HFF-Myc (cell line): ENCODE measurements around the gene TTLL11.

Experiments
- DNase-seq: peaks from one replicate; pipeline ENCODE4 v3.0.0-alpha.2; 2011; ENCODE audit warnings: low read depth; ENCODE audit errors: extremely low read depth
- H3K4me3 ChIP-seq: replicated peaks from 2 replicates; pipeline ENCODE4 v1.5.1; 2011; ENCODE audit warnings: low read depth, mild to moderate bottlenecking, control low read depth, low read length
- TF ChIP-seq, protein P1 (sequence below): IDR thresholded peaks from 2 replicates; pipeline ENCODE4 v1.5.1; 2012; ENCODE audit warnings: mild to moderate bottlenecking, low read depth, low read length, control low read depth; ENCODE audit errors: missing control alignments

Gene TTLL11

DNA sequence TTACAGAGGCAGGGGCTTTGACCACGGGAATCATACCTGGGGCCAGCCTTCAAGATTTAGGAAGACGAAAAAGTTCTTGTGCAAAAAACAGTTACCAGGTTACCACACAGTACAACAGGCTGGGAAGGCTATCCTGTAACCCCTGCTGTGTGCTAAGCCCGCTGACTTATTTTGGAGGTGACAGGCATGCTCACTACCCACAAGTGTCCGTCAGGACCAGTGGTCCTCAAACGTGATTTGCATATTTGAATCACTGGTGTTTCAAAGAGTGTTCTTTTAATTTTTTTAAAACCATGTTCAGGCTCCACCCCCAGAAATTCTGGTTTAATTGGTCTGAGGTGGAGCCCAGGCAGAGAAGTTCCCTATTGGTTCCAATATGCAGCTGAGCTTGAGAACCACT lies 146.6 kb downstream of the TTLL11 start:
- H3K4me3 ChIP-seq = no peak overlapping the region
- TF ChIP-seq, protein P1, sequence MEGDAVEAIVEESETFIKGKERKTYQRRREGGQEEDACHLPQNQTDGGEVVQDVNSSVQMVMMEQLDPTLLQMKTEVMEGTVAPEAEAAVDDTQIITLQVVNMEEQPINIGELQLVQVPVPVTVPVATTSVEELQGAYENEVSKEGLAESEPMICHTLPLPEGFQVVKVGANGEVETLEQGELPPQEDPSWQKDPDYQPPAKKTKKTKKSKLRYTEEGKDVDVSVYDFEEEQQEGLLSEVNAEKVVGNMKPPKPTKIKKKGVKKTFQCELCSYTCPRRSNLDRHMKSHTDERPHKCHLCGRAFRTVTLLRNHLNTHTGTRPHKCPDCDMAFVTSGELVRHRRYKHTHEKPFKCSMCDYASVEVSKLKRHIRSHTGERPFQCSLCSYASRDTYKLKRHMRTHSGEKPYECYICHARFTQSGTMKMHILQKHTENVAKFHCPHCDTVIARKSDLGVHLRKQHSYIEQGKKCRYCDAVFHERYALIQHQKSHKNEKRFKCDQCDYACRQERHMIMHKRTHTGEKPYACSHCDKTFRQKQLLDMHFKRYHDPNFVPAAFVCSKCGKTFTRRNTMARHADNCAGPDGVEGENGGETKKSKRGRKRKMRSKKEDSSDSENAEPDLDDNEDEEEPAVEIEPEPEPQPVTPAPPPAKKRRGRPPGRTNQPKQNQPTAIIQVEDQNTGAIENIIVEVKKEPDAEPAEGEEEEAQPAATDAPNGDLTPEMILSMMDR = no peak
- DNase-seq = no peak

- TF ChIP-seq, protein P1 = no peak
- no peak overlapping the region for H3K4me3 ChIP-seq
- no peak for DNase-seq
These were observed 147.3 kb downstream of the TTLL11 start for GRCh38 chr9:121945849-121946248.

- H3K4me3 ChIP-seq = no peak overlapping the region
- TF ChIP-seq, protein P1 = no peak
- DNase-seq = no peak
These were observed 147.8 kb downstream of the TTLL11 start for GRCh38 chr9:121945281-121945680.

GRCh38 chr9:121944711-121945191 lies 148.4 kb downstream of the TTLL11 start:
- no peak for DNase-seq
- H3K4me3 ChIP-seq = no peak overlapping the region
- TF ChIP-seq, protein P1 = no peak

DNA sequence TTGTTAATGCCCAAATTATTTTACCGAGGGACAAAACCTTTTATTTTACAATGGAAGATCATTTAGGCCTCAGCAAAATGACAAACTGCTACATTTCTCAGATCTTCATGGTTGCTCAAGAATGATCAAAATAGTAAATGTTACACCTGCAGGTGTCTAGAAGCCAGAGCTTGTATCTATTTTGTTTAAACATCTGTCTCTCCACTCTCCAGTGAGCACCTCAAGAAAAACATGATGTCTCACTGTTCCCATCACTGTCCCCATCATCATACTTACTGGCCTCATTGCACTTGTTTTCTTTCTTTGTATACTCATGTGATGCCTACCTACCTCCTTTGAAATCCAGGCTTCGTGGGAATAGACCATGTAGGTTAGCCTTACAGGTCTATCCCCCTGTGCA lies 149.6 kb downstream of the TTLL11 start:
- no peak for DNase-seq
- TF ChIP-seq, protein P1 = no peak
- H3K4me3 ChIP-seq = no peak overlapping the region

DNA sequence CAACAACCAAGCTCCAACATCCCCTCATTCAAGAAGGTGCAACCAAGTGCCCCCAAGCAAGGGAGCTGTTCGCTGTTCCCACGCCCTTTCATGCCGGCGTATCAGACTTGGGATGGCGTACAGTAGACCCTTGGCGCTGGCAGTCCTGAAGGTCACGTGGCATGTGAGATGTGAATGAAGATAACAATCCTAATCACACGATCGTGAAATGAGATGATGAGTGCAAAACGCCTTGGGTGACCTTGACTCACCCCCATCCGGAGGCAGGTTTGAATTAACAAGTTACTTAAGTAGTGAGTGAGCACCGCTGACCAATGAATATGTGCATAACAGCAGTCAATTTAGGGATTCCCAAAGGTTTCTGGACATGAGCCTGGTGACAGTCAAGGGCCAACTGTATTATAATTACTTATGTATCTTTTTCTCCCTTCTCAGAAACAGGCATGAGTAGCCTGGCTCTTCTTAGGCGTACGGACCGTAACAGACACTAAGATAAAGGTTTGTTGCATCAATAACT lies 150.2 kb downstream of the TTLL11 start:
- TF ChIP-seq, protein P1 = no peak
- no peak overlapping the region for H3K4me3 ChIP-seq
- DNase-seq = no peak

DNA sequence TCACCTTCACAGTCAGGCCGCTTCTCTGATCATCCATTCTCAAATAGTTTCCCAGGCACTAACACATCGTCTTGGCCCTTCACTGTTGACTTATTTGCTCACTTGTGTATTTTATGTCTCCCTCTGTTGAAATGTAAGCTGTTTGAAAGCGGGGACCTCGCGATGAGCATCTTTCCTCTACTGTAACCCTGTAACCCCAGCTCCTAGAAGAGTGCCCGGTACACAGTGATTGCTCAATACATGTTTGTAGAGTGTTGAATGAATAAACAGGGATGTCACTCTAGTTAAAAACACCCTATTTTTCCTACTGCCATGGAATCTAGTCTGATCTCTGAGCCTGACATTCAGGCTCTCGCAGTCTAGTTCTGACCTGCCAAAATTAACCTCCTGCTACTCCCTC lies 150.8 kb downstream of the TTLL11 start:
- DNase-seq = no peak
- H3K4me3 ChIP-seq = no peak overlapping the region
- TF ChIP-seq, protein P1 = no peak
